Type B pancreatic cell (in vitro differentiated cells): ENCODE measurements around the gene SLC66A2. TPM values are rescaled to one million over a fixed set of nuclear protein-coding genes. Genes with fewer than 3 reads are reported as not detected.

Source experiments
- DNase-seq: peaks from one replicate; pipeline ENCODE4 v3.0.0; 2021; ENCODE audit warnings: mixed read lengths; ENCODE audit not compliant: unreplicated experiment; ENCODE audit errors: extremely low spot score
- H3K27ac Mint-ChIP-seq: 2 replicates; pipeline ENCODE4 v1.8.0; 2021; ENCODE audit warnings: mild to moderate bottlenecking, mixed read lengths
- H3K27me3 Mint-ChIP-seq: 2 replicates; pipeline ENCODE4 v1.8.0; 2021; ENCODE audit warnings: mixed read lengths
- H3K36me3 Mint-ChIP-seq: 2 replicates; pipeline ENCODE4 v1.8.0; 2021; ENCODE audit warnings: mixed read lengths
- H3K4me1 Mint-ChIP-seq: one replicate; pipeline ENCODE4 v1.8.0; 2021; ENCODE audit warnings: mixed read lengths; ENCODE audit not compliant: unreplicated experiment
- H3K4me3 Mint-ChIP-seq: 2 replicates; pipeline ENCODE4 v1.8.0; 2021; ENCODE audit warnings: mild to moderate bottlenecking, mixed read lengths
- H3K9me3 Mint-ChIP-seq: 2 replicates; pipeline ENCODE4 v1.8.0; 2021; ENCODE audit warnings: mixed read lengths
- CTCF ChIP-seq: fragments of 200-600 bp; sonication (generic); conservative IDR thresholded peaks from 2 replicates; pipeline ENCODE4 v1.5.0; 2021; ENCODE audit warnings: antibody characterized with exemption, mild to moderate bottlenecking
- total RNA-seq: library from RNA; stranded (reverse); gene quantifications from 2 replicates; pipeline ENCODE4 v1.2.1, GENCODE V29; 2021; ENCODE audit warnings: low replicate concordance

The SLC66A2 gene
- total RNA-seq, 1 donor from 2014 or later = 39.7 TPM

GRCh38 chr18:79912409-79912991 lies 39.0 kb downstream of the SLC66A2 start:
- Mint-ChIP-seq H3K4me1 (no peaks in the 10 kb centered on the region), H3K27ac (no peak overlapping the region), H3K4me3 (no peak overlapping the region), H3K36me3 (peaks cover 31% of the 10 kb centered on the region), H3K9me3 (peaks cover 4% of the 10 kb centered on the region), H3K27me3 (no peaks in the 10 kb centered on the region)
- DNase-seq = peak; percentile 64
- TF ChIP-seq CTCF = no peak

GRCh38 chr18:79911344-79912270 lies 39.8 kb downstream of the SLC66A2 start:
- Mint-ChIP-seq H3K4me1 (no peaks in the 10 kb centered on the region), H3K36me3 (peaks cover 28% of the 10 kb centered on the region), H3K27me3 (no peaks in the 10 kb centered on the region), H3K4me3 (no peak overlapping the region), H3K9me3 (peaks cover 4% of the 10 kb centered on the region), H3K27ac (no peak overlapping the region)
- DNase-seq = peak; percentile 64
- no peak for TF ChIP-seq CTCF

GRCh38 chr18:79910563-79911343 lies 40.7 kb downstream of the SLC66A2 start:
- no peak overlapping the region for H3K4me3 Mint-ChIP-seq
- DNase-seq = no peak
- H3K9me3 Mint-ChIP-seq = peaks cover 4% of the 10 kb centered on the region
- no peaks in the 10 kb centered on the region for H3K4me1 Mint-ChIP-seq
- TF ChIP-seq CTCF = no peak
- peaks cover 28% of the 10 kb centered on the region for H3K36me3 Mint-ChIP-seq
- H3K27me3 Mint-ChIP-seq = no peaks in the 10 kb centered on the region
- H3K27ac Mint-ChIP-seq = no peak overlapping the region

GRCh38 chr18:79906706-79907105 lies 44.7 kb downstream of the SLC66A2 start:
- no peak for TF ChIP-seq CTCF
- Mint-ChIP-seq H3K4me1 (no peaks in the 10 kb centered on the region), H3K36me3 (peaks cover 36% of the 10 kb centered on the region), H3K27ac (no peak overlapping the region), H3K9me3 (peaks cover 4% of the 10 kb centered on the region), H3K27me3 (no peaks in the 10 kb centered on the region), H3K4me3 (no peak overlapping the region)
- DNase-seq = no peak

GRCh38 chr18:79905993-79906392 lies 45.5 kb downstream of the SLC66A2 start:
- no peak for DNase-seq
- Mint-ChIP-seq H3K4me1 (no peaks in the 10 kb centered on the region), H3K27me3 (no peaks in the 10 kb centered on the region), H3K4me3 (no peak overlapping the region), H3K9me3 (peaks cover 4% of the 10 kb centered on the region), H3K27ac (no peak overlapping the region), H3K36me3 (peaks cover 39% of the 10 kb centered on the region)
- no peak for TF ChIP-seq CTCF
